Vagina (tissue), 2 donors: ENCODE measurements around the gene NAPEPLD.

Experiments used
- POLR2A ChIP-seq, 2 donors: fragments of 450-650 bp; IDR thresholded peaks; one replicate each; pipeline ENCODE4 v1.6.1; 2017; ENCODE audit warnings: antibody characterized with exemption in 2 of 2, mild to moderate bottlenecking in 2 of 2, moderate library complexity in 2 of 2
- POLR2AphosphoS5 ChIP-seq, 2 donors: sonication (generic); formaldehyde crosslinking; IDR thresholded peaks; one replicate each; pipeline ENCODE4 v1.9.0; 2017; ENCODE audit warnings: antibody characterized with exemption in 2 of 2, mild to moderate bottlenecking in 2 of 2, low read depth in 1 of 2; ENCODE audit not compliant: insufficient read depth in 1 of 2
- TF ChIP-seq, protein P1 (sequence below), 3 experiments: fragments of 450-650 bp in 2 of 3; fragments of 200-600 bp in 1 of 3; sonication (generic) in 1 of 3; IDR thresholded peaks; one replicate each; pipeline ENCODE4 v1.5.1; 2017 to 2019; ENCODE audit warnings: antibody characterized with exemption in 3 of 3, mild to moderate bottlenecking in 2 of 3, moderate library complexity in 2 of 3

DNA sequence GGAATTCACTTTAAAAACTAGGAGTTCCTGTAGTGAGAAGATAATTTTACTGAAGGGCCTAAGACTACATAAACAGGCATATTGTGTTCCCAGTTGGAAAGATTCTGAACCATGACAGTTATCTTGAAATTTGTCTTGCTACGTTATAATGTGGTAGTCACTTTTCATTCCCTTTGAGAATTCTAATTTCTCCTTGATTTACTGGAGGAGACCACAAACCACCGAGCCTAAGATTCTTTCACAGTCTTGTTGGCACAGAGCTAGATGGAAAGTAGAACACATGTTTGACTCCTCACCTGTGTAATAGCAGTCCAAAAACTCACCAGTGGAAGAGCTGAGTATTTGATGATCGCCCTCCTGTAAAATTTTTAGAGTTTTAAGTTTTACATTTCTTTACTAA is 69.1 kb downstream of the NAPEPLD start:
- no peak for TF ChIP-seq POLR2AphosphoS5 (IDR thresholded peaks at IDR 0.05; ENCODE audit: insufficient read depth in 1 of 2, low read depth in 1 of 2)
- TF ChIP-seq, protein P1, sequence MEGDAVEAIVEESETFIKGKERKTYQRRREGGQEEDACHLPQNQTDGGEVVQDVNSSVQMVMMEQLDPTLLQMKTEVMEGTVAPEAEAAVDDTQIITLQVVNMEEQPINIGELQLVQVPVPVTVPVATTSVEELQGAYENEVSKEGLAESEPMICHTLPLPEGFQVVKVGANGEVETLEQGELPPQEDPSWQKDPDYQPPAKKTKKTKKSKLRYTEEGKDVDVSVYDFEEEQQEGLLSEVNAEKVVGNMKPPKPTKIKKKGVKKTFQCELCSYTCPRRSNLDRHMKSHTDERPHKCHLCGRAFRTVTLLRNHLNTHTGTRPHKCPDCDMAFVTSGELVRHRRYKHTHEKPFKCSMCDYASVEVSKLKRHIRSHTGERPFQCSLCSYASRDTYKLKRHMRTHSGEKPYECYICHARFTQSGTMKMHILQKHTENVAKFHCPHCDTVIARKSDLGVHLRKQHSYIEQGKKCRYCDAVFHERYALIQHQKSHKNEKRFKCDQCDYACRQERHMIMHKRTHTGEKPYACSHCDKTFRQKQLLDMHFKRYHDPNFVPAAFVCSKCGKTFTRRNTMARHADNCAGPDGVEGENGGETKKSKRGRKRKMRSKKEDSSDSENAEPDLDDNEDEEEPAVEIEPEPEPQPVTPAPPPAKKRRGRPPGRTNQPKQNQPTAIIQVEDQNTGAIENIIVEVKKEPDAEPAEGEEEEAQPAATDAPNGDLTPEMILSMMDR (IDR thresholded peaks at IDR 0.05), result no peak
- no peak for TF ChIP-seq POLR2A (IDR thresholded peaks at IDR 0.05)
